WTC11 (cell line): ENCODE measurements around the gene PPP3CA.

Source experiments
- GABPB1 ChIP-seq: sonication (generic); formaldehyde crosslinking; IDR thresholded peaks from 2 replicates; pipeline ENCODE4 v1.8.1; 2023; ENCODE audit warnings: mild to moderate bottlenecking, missing genetic modification reagents
- PREB ChIP-seq: sonication (generic); formaldehyde crosslinking; IDR thresholded peaks from 2 replicates; pipeline ENCODE4 v1.8.1; 2022; ENCODE audit warnings: mild to moderate bottlenecking, missing genetic modification reagents, moderate library complexity, borderline replicate concordance
- SMAD3 ChIP-seq: sonication (generic); formaldehyde crosslinking; IDR thresholded peaks from 2 replicates; pipeline ENCODE4 v1.8.0; 2022; ENCODE audit warnings: missing genetic modification reagents, mild to moderate bottlenecking, borderline replicate concordance
- SP1 ChIP-seq: sonication (generic); formaldehyde crosslinking; conservative IDR thresholded peaks from 2 replicates; pipeline ENCODE4 v1.8.1; 2022; ENCODE audit warnings: missing genetic modification reagents
- TP53 ChIP-seq: sonication (generic); formaldehyde crosslinking; IDR thresholded peaks from 2 replicates; pipeline ENCODE4 v1.8.1; 2023; ENCODE audit warnings: mild to moderate bottlenecking, missing genetic modification reagents
- ZBTB21 ChIP-seq: sonication (generic); formaldehyde crosslinking; IDR thresholded peaks from 2 replicates; pipeline ENCODE4 v1.8.1; 2023; ENCODE audit warnings: mild to moderate bottlenecking, missing genetic modification reagents, borderline replicate concordance
- ZNF219 ChIP-seq: sonication (generic); formaldehyde crosslinking; IDR thresholded peaks from 2 replicates; pipeline ENCODE4 v1.8.0; 2023; ENCODE audit warnings: missing genetic modification reagents, mild to moderate bottlenecking, borderline replicate concordance
- ZNF232 ChIP-seq: sonication (generic); formaldehyde crosslinking; IDR thresholded peaks from 2 replicates; pipeline ENCODE4 v1.8.0; 2022; ENCODE audit warnings: mild to moderate bottlenecking, missing genetic modification reagents
- TF ChIP-seq, protein P1 (sequence below): fragments of 200-600 bp; IDR thresholded peaks from 2 replicates; pipeline ENCODE4 v1.8.0; 2022; ENCODE audit warnings: antibody characterized with exemption
- TF ChIP-seq, protein P2 (sequence below): sonication (generic); formaldehyde crosslinking; IDR thresholded peaks from 2 replicates; pipeline ENCODE4 v1.8.0; 2023; ENCODE audit warnings: missing genetic modification reagents
- TF ChIP-seq, protein P3 (sequence below): sonication (generic); formaldehyde crosslinking; conservative IDR thresholded peaks from 2 replicates; pipeline ENCODE4 v1.8.1; 2022; ENCODE audit warnings: mild to moderate bottlenecking, missing genetic modification reagents
- TF ChIP-seq, protein P4 (sequence below): sonication (generic); formaldehyde crosslinking; IDR thresholded peaks from 2 replicates; pipeline ENCODE4 v1.8.1; 2022; ENCODE audit warnings: low read depth, missing genetic modification reagents, borderline replicate concordance
- TF ChIP-seq, protein P5 (sequence below): fragments of 250-450 bp; sonication (Bioruptor Pico); IDR thresholded peaks from 2 replicates; pipeline ENCODE4 v1.9.0; 2021; ENCODE audit warnings: mild to moderate bottlenecking
- TF ChIP-seq, protein P6 (sequence below): sonication (generic); formaldehyde crosslinking; IDR thresholded peaks from 2 replicates; pipeline ENCODE4 v1.8.0; 2022; ENCODE audit warnings: missing genetic modification reagents

DNA sequence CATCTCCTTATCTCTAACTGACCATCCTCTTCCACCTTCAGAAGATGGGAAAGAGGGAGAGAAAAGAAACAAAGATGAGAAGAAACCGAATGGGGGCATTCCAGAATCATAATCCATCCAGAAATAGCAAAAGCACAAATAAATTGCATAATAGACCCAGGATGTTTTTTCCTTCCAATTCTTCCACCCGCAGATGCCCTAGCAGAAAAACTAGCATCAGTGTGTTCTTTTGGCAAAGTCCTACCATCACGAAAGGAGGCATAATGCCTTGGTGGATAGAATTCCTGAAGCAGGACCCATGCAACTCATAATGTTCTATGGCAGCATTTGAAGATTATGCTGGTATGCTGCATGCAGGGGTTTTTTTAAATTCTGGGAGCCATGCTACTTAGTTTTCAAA, 279.2 kb downstream of the PPP3CA start:
- TF ChIP-seq ZNF232 (CRISPR knock-in tag): no peak
- TF ChIP-seq ZBTB21 (CRISPR knock-in tag): no peak
- TF ChIP-seq, protein P1, sequence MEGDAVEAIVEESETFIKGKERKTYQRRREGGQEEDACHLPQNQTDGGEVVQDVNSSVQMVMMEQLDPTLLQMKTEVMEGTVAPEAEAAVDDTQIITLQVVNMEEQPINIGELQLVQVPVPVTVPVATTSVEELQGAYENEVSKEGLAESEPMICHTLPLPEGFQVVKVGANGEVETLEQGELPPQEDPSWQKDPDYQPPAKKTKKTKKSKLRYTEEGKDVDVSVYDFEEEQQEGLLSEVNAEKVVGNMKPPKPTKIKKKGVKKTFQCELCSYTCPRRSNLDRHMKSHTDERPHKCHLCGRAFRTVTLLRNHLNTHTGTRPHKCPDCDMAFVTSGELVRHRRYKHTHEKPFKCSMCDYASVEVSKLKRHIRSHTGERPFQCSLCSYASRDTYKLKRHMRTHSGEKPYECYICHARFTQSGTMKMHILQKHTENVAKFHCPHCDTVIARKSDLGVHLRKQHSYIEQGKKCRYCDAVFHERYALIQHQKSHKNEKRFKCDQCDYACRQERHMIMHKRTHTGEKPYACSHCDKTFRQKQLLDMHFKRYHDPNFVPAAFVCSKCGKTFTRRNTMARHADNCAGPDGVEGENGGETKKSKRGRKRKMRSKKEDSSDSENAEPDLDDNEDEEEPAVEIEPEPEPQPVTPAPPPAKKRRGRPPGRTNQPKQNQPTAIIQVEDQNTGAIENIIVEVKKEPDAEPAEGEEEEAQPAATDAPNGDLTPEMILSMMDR: no peak
- TF ChIP-seq, protein P2, sequence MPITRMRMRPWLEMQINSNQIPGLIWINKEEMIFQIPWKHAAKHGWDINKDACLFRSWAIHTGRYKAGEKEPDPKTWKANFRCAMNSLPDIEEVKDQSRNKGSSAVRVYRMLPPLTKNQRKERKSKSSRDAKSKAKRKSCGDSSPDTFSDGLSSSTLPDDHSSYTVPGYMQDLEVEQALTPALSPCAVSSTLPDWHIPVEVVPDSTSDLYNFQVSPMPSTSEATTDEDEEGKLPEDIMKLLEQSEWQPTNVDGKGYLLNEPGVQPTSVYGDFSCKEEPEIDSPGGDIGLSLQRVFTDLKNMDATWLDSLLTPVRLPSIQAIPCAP (CRISPR knock-in tag): no peak
- no peak for TF ChIP-seq SMAD3 (CRISPR knock-in tag)
- no peak for TF ChIP-seq TP53 (CRISPR knock-in tag)
- TF ChIP-seq, protein P3, sequence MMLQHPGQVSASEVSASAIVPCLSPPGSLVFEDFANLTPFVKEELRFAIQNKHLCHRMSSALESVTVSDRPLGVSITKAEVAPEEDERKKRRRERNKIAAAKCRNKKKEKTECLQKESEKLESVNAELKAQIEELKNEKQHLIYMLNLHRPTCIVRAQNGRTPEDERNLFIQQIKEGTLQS: no peak
- TF ChIP-seq, protein P4, sequence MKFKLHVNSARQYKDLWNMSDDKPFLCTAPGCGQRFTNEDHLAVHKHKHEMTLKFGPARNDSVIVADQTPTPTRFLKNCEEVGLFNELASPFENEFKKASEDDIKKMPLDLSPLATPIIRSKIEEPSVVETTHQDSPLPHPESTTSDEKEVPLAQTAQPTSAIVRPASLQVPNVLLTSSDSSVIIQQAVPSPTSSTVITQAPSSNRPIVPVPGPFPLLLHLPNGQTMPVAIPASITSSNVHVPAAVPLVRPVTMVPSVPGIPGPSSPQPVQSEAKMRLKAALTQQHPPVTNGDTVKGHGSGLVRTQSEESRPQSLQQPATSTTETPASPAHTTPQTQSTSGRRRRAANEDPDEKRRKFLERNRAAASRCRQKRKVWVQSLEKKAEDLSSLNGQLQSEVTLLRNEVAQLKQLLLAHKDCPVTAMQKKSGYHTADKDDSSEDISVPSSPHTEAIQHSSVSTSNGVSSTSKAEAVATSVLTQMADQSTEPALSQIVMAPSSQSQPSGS (CRISPR knock-in tag): no peak
- TF ChIP-seq PREB (CRISPR knock-in tag): no peak
- TF ChIP-seq, protein P5, sequence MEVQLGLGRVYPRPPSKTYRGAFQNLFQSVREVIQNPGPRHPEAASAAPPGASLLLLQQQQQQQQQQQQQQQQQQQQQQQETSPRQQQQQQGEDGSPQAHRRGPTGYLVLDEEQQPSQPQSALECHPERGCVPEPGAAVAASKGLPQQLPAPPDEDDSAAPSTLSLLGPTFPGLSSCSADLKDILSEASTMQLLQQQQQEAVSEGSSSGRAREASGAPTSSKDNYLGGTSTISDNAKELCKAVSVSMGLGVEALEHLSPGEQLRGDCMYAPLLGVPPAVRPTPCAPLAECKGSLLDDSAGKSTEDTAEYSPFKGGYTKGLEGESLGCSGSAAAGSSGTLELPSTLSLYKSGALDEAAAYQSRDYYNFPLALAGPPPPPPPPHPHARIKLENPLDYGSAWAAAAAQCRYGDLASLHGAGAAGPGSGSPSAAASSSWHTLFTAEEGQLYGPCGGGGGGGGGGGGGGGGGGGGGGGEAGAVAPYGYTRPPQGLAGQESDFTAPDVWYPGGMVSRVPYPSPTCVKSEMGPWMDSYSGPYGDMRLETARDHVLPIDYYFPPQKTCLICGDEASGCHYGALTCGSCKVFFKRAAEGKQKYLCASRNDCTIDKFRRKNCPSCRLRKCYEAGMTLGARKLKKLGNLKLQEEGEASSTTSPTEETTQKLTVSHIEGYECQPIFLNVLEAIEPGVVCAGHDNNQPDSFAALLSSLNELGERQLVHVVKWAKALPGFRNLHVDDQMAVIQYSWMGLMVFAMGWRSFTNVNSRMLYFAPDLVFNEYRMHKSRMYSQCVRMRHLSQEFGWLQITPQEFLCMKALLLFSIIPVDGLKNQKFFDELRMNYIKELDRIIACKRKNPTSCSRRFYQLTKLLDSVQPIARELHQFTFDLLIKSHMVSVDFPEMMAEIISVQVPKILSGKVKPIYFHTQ (CRISPR knock-in tag): no peak
- TF ChIP-seq SP1 (CRISPR knock-in tag): no peak
- no peak for TF ChIP-seq GABPB1 (CRISPR knock-in tag)
- TF ChIP-seq, protein P6, sequence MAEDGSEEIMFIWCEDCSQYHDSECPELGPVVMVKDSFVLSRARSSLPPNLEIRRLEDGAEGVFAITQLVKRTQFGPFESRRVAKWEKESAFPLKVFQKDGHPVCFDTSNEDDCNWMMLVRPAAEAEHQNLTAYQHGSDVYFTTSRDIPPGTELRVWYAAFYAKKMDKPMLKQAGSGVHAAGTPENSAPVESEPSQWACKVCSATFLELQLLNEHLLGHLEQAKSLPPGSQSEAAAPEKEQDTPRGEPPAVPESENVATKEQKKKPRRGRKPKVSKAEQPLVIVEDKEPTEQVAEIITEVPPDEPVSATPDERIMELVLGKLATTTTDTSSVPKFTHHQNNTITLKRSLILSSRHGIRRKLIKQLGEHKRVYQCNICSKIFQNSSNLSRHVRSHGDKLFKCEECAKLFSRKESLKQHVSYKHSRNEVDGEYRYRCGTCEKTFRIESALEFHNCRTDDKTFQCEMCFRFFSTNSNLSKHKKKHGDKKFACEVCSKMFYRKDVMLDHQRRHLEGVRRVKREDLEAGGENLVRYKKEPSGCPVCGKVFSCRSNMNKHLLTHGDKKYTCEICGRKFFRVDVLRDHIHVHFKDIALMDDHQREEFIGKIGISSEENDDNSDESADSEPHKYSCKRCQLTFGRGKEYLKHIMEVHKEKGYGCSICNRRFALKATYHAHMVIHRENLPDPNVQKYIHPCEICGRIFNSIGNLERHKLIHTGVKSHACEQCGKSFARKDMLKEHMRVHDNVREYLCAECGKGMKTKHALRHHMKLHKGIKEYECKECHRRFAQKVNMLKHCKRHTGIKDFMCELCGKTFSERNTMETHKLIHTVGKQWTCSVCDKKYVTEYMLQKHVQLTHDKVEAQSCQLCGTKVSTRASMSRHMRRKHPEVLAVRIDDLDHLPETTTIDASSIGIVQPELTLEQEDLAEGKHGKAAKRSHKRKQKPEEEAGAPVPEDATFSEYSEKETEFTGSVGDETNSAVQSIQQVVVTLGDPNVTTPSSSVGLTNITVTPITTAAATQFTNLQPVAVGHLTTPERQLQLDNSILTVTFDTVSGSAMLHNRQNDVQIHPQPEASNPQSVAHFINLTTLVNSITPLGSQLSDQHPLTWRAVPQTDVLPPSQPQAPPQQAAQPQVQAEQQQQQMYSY (CRISPR knock-in tag): no peak
- no peak for TF ChIP-seq ZNF219
